ENCODE results near the gene EEIG1.

Gene EEIG1

DNA sequence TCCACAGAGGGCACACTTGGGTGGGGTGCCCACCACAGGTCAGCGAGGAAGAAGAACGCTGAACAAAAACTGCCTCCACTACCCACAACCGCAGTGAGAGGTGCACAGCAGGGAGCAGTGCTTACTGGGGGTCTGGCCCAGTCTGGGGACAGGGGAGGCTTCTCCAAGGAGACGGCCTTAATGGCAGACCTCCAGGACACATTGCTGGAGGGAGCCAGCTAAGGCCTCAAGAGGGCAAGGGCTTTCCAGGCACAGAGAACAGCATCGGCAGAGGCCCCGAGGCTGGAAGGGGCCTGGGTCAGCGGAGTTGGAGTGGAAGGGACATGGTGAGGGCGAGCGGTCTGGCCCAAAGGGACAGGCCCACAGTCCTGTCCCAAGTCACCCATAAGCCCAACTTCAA, 34.8 kb downstream of the EEIG1 start:
- Histone ChIP-seq H3K9me3 (ENCODE audit: control insufficient read depth, low read length) (no peaks in the 10 kb centered on the region), H3K4me3 (ENCODE audit: extremely low read depth, insufficient read depth, low read length, poor library complexity, severe bottlenecking) (no peak overlapping the region), H3K27ac (ENCODE audit: low read depth, low read length, severe bottlenecking) (no peak overlapping the region), H3K36me3 (ENCODE audit: control insufficient read depth, insufficient read depth, low read length) (peaks cover 50% of the 10 kb centered on the region), H3K4me1 (ENCODE audit: control insufficient read depth, insufficient read depth, low read length, poor library complexity, severe bottlenecking) (no peaks in the 10 kb centered on the region)
- whole genome bisulfite sequencing, 2 experiments (ENCODE audit: insufficient coverage in 2 of 2), result 97 to 98% methylated on average over 5 of the region's 9 CpGs

DNA sequence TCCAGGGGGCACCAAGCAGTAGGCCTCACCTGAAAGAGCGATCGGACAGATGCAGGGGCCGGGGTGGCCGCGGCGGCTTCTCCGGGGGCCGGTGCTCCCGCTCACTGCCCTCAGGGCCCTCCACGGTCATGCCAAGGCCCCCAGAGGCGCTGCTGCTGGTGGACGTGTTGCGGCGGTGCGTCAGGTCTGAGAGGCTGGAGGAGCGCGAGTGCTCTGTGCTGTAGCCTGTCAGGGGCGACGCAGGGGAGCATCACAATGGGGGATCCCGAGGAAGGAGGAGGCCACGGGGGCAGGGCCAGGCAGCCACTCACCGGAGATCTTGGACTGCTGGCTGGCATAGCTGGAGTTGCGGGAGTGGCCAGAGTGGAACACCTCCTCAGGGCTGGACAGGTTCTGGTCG, 35.5 kb downstream of the EEIG1 start:
- H3K4me3 ChIP-seq (ENCODE audit: extremely low read depth, insufficient read depth, low read length, poor library complexity, severe bottlenecking), result no peak overlapping the region
- WGBS, 2 experiments (ENCODE audit: insufficient coverage in 2 of 2), result 94 to 97% methylated on average over 21 to 23 of the region's 24 CpGs
- H3K4me1 ChIP-seq (ENCODE audit: control insufficient read depth, insufficient read depth, low read length, poor library complexity, severe bottlenecking), result no peaks in the 10 kb centered on the region
- no peaks in the 10 kb centered on the region for H3K9me3 ChIP-seq (ENCODE audit: control insufficient read depth, low read length)
- peaks cover 53% of the 10 kb centered on the region for H3K36me3 ChIP-seq (ENCODE audit: control insufficient read depth, insufficient read depth, low read length)
- no peak overlapping the region for H3K27ac ChIP-seq (ENCODE audit: low read depth, low read length, severe bottlenecking)

- no peaks in the 10 kb centered on the region for H3K9me3 ChIP-seq (ENCODE audit: control insufficient read depth, low read length)
- no peaks in the 10 kb centered on the region for H3K4me1 ChIP-seq (ENCODE audit: control insufficient read depth, insufficient read depth, low read length, poor library complexity, severe bottlenecking)
- no peak overlapping the region for H3K27ac ChIP-seq (ENCODE audit: low read depth, low read length, severe bottlenecking)
- WGBS, 2 experiments (ENCODE audit: insufficient coverage in 2 of 2), result 96% methylated on average over 31 to 36 of the region's 38 CpGs
- H3K4me3 ChIP-seq (ENCODE audit: extremely low read depth, insufficient read depth, low read length, poor library complexity, severe bottlenecking), result no peak overlapping the region
- H3K36me3 ChIP-seq (ENCODE audit: control insufficient read depth, insufficient read depth, low read length), result peaks cover 54% of the 10 kb centered on the region
Observed at GRCh38 chr9:127944586-127945218, 36.1 kb downstream of the EEIG1 start.

DNA sequence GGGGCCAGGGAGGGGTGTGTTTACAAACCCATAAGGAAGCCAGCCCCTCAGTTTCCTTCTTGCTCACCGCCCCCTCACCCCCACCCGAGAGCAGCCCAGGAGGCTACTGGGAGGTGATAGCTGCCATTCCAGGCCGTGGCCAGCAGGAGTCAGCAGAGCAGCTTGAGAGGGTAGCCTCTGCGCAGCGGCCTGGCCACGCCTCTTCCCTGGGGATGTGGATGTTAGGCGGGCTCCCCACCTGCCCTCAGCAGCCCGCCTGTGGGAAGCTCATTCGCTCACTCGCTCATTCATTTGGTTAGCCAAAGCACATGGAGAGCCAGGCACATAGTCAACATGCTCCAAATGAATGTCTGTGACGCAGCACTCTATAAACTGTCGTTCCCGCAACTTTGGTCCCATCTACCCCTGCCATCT, 37.1 kb downstream of the EEIG1 start:
- H3K4me1 ChIP-seq (ENCODE audit: control insufficient read depth, insufficient read depth, low read length, poor library complexity, severe bottlenecking), result no peaks in the 10 kb centered on the region
- H3K4me3 ChIP-seq (ENCODE audit: extremely low read depth, insufficient read depth, low read length, poor library complexity, severe bottlenecking), result no peak overlapping the region
- WGBS, 2 experiments (ENCODE audit: insufficient coverage in 2 of 2), result 32 to 39% methylated on average over 10 to 12 of the region's 13 CpGs
- H3K36me3 ChIP-seq (ENCODE audit: control insufficient read depth, insufficient read depth, low read length), result peaks cover 48% of the 10 kb centered on the region
- no peaks in the 10 kb centered on the region for H3K9me3 ChIP-seq (ENCODE audit: control insufficient read depth, low read length)
- H3K27ac ChIP-seq (ENCODE audit: low read depth, low read length, severe bottlenecking), result no peak overlapping the region

DNA sequence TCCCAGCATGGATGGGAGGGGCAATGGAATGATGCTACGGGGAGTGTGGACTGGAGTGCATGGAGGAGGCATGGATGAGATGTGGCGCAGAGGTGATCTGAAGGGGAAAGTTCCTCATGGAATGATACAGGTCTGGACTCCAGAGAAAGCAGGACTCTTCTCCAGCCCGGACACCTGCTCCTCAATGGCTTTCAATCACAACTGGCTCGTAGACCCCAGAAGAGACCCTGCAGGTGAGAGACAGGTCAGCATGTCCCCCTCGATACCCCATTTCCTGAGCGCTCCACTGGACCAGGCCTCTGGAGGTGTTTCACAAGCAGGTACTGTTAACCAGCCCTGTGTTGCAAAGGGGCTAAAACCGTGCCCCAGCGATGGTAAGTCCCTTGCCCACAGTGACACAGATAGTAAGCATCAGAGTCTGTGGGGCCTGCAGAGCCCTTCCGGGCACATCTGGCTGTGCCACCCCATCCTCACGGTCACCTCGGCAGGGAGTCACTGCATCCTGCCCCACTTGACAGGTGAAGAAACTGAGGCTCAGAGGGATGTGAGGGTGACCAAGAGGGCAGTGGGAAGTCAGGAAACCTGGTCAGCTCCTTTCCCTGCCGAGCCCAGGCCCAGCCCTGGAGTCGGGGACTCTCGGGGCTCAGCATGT, 37.7 kb downstream of the EEIG1 start:
- 90 to 91% methylated on average over 13 to 14 of the region's 14 CpGs for WGBS, 2 experiments (ENCODE audit: insufficient coverage in 2 of 2)
- H3K4me1 ChIP-seq (ENCODE audit: control insufficient read depth, insufficient read depth, low read length, poor library complexity, severe bottlenecking), result no peaks in the 10 kb centered on the region

DNA sequence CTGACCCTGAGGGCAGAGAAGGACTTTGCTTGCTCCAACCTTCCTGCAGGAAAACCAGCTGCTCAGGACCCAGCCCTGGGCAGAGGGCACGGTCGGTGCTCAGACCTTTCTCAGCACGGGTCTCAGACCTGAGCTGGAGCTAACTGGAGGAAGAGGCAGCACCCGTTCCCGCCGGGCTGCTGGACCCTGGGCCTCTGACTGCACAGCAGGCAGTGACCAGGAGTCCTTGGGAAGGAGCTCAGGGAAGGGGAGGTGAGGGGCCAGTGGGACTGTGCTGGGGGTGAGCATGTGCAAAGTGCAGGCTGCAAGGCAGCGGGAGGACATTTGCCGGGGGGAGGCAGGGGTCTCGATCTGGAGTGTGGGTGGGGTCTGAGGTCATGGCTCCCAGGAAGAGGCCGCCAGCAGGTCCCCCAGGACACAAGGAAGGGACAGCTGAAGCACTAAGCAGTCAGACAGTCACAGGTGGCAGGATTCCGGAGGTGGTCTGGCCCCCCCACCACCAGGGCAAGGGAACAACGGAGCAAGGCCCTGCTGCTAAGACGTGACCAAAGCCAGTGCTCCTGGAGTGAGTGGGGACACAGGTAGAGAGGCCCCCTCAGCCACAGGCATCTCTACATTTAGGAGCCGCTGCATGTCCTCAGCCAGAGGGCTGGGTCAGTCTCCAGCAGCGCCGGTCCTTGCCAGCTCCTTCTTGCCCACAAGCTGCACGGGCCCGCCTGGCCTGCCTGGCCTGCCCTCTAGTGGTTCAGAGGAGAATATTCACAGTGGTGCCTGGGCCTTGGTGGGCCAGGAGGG, 38.4 kb downstream of the EEIG1 start:
- no peak overlapping the region for H3K4me3 ChIP-seq (ENCODE audit: extremely low read depth, insufficient read depth, low read length, poor library complexity, severe bottlenecking)
- H3K9me3 ChIP-seq (ENCODE audit: control insufficient read depth, low read length), result no peaks in the 10 kb centered on the region
- H3K27ac ChIP-seq (ENCODE audit: low read depth, low read length, severe bottlenecking), result no peak overlapping the region
- H3K36me3 ChIP-seq (ENCODE audit: control insufficient read depth, insufficient read depth, low read length), result peaks cover 44% of the 10 kb centered on the region
- WGBS, 2 experiments (ENCODE audit: insufficient coverage in 2 of 2), result 69 to 75% methylated on average over 14 to 15 of the region's 18 CpGs
- no peaks in the 10 kb centered on the region for H3K4me1 ChIP-seq (ENCODE audit: control insufficient read depth, insufficient read depth, low read length, poor library complexity, severe bottlenecking)

More for the DNA sequence above, 37.7 kb downstream of the EEIG1 start:
- no peak overlapping the region for H3K27ac ChIP-seq (ENCODE audit: low read depth, low read length, severe bottlenecking)
- H3K4me3 ChIP-seq (ENCODE audit: extremely low read depth, insufficient read depth, low read length, poor library complexity, severe bottlenecking), result no peak overlapping the region
- H3K9me3 ChIP-seq (ENCODE audit: control insufficient read depth, low read length), result no peaks in the 10 kb centered on the region
- H3K36me3 ChIP-seq (ENCODE audit: control insufficient read depth, insufficient read depth, low read length), result peaks cover 44% of the 10 kb centered on the region

- no peaks in the 10 kb centered on the region for H3K9me3 ChIP-seq (ENCODE audit: control insufficient read depth, low read length)
- H3K27ac ChIP-seq (ENCODE audit: low read depth, low read length, severe bottlenecking), result no peak overlapping the region
- 88 to 100% methylated on average over 1 to 3 of the region's 3 CpGs for WGBS, 2 experiments (ENCODE audit: insufficient coverage in 2 of 2)
- H3K36me3 ChIP-seq (ENCODE audit: control insufficient read depth, insufficient read depth, low read length), result peaks cover 44% of the 10 kb centered on the region
- H3K4me3 ChIP-seq (ENCODE audit: extremely low read depth, insufficient read depth, low read length, poor library complexity, severe bottlenecking), result no peak overlapping the region
- H3K4me1 ChIP-seq (ENCODE audit: control insufficient read depth, insufficient read depth, low read length, poor library complexity, severe bottlenecking), result peaks cover 2% of the 10 kb centered on the region
Observed at GRCh38 chr9:127941961-127942215, 38.9 kb downstream of the EEIG1 start.

DNA sequence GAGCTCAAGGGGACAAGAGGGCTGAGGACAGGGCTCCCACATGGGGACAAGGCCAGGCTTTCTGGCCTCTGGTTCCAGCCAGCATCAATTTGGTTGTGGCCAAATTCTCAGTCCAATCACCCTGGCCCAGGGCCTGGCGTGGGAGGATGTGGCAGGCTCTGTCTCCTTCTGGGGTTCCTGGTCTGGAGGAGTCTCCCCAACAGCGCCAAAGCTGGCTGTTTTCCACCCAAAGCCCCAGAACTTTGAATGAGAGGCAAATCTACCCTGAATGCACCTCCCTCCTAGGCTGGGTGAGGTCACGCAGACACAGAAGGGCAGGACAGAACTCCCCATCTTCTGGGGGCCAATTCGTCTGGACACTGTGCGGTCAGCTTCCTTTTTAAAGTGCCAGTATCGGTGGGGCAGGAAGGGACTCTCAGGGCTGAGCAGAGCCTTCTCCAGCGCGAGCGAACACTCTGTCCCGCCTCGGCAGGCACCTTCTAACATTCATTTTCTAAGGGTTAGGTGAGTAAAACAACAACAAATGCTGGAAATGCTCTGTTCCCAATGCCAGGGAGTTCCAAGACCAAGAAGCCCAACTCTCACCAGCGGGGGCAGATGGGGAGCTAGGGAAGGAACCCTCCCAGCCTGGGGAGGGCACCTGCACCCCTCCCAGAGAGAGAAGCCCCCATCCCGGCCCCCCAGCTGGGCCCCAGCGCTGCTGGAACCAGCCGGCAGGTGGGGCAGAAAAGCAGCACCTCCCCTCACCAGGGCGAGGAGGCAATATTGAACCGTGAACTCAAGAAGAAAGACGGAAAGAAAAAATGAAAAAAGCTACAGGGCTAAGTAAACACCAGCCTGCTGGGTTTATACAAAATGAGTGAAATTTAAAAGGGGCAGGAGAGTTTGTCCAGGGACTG, 39.5 kb downstream of the EEIG1 start:
- peaks cover 41% of the 10 kb centered on the region for H3K36me3 ChIP-seq (ENCODE audit: control insufficient read depth, insufficient read depth, low read length)
- peaks cover 7% of the 10 kb centered on the region for H3K4me1 ChIP-seq (ENCODE audit: control insufficient read depth, insufficient read depth, low read length, poor library complexity, severe bottlenecking)
- H3K9me3 ChIP-seq (ENCODE audit: control insufficient read depth, low read length), result no peaks in the 10 kb centered on the region
- no peak overlapping the region for H3K27ac ChIP-seq (ENCODE audit: low read depth, low read length, severe bottlenecking)
- H3K4me3 ChIP-seq (ENCODE audit: extremely low read depth, insufficient read depth, low read length, poor library complexity, severe bottlenecking), result no peak overlapping the region
- 88 to 94% methylated on average over 11 to 12 of the region's 18 CpGs for WGBS, 2 experiments (ENCODE audit: insufficient coverage in 2 of 2)

DNA sequence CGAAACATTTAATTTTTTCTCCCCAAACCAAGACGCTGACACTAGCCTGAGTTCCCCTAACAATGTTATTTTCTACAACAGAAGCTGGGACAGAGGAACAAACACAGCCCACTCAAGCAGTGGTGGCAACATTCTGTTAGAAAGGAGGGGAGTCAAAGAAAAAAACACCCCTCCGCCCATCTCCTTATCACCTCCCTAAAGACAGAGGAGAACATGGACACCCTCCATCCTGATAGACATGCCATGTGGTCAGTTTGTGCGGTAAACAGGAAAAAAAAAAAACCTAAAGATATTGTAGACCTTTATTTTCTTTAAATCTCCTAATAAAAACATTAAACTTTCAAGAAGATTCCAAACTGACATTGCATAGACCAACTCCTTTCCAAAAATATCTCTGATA, 40.2 kb downstream of the EEIG1 start:
- H3K27ac ChIP-seq (ENCODE audit: low read depth, low read length, severe bottlenecking), result no peak overlapping the region
- H3K4me3 ChIP-seq (ENCODE audit: extremely low read depth, insufficient read depth, low read length, poor library complexity, severe bottlenecking), result no peak overlapping the region
- peaks cover 48% of the 10 kb centered on the region for H3K36me3 ChIP-seq (ENCODE audit: control insufficient read depth, insufficient read depth, low read length)
- H3K9me3 ChIP-seq (ENCODE audit: control insufficient read depth, low read length), result no peaks in the 10 kb centered on the region
- WGBS, 2 experiments (ENCODE audit: insufficient coverage in 2 of 2), result 94% methylated on average over 2 of the region's 4 CpGs; no CpG with 5 or more reads in 1 of the 2 experiments
- H3K4me1 ChIP-seq (ENCODE audit: control insufficient read depth, insufficient read depth, low read length, poor library complexity, severe bottlenecking), result peaks cover 13% of the 10 kb centered on the region

GRCh38 chr9:127938298-127938690, 42.5 kb downstream of the EEIG1 start:
- Histone ChIP-seq H3K9me3 (ENCODE audit: control insufficient read depth, low read length) (no peaks in the 10 kb centered on the region), H3K27ac (ENCODE audit: low read depth, low read length, severe bottlenecking) (no peak overlapping the region), H3K36me3 (ENCODE audit: control insufficient read depth, insufficient read depth, low read length) (peaks cover 49% of the 10 kb centered on the region), H3K4me1 (ENCODE audit: control insufficient read depth, insufficient read depth, low read length, poor library complexity, severe bottlenecking) (peaks cover 13% of the 10 kb centered on the region), H3K4me3 (ENCODE audit: extremely low read depth, insufficient read depth, low read length, poor library complexity, severe bottlenecking) (no peak overlapping the region)
- 88 to 89% methylated on average over 17 to 19 of the region's 25 CpGs for WGBS, 2 experiments (ENCODE audit: insufficient coverage in 2 of 2)
